ENCODE measurements around the gene DGKB. TPM values are rescaled to one million over a fixed set of nuclear protein-coding genes. Genes with fewer than 3 reads are reported as not detected.
A peak's percentile ranks its signal among the peaks of the same experiment; 100 is the strongest.

DGKB gene
- polyA plus RNA-seq, 1 of the 3 experiments (the other 2 are of a cell fraction), result 2.1 TPM

- no peaks in the 10 kb centered on the region for H3K79me2 ChIP-seq (ENCODE audit: insufficient read depth)
- H3K27me3 ChIP-seq (ENCODE audit: insufficient read depth), result no peaks in the 10 kb centered on the region
- H3K9ac ChIP-seq, result no peak overlapping the region
- H2AFZ ChIP-seq (ENCODE audit: low read depth), result no peak overlapping the region
- no peak overlapping the region for H3K27ac ChIP-seq (ENCODE audit: low read depth in 2 of 2, low read length in 1 of 2)
- ChIA-PET CTCF (interaction anchor here (1.0 to 1.7 kb wide), 2 partner anchors 342 to 359 kb away, joined by 3 to 5 read pairs; no protein-coding TSS in a partner anchor), POLR2A (no interaction called here)
- H4K20me1 ChIP-seq (ENCODE audit: insufficient read depth), result no peaks in the 10 kb centered on the region
- WGBS (ENCODE audit: low lambda C conversion rate), result 79% methylated on average over 5 of the region's 5 CpGs
- H3K4me1 ChIP-seq (ENCODE audit: control insufficient read depth in 1 of 2, insufficient read depth in 2 of 2, low read depth in 1 of 2, low read length in 1 of 2), result no peaks in the 10 kb centered on the region; a peak in 1 of 4 replicates
- H3K9me3 ChIP-seq, result no peaks in the 10 kb centered on the region
- DNase-seq, result no peak
- no peak overlapping the region for H3K4me2 ChIP-seq
- TF ChIP-seq CHD2 (IDR thresholded peaks at IDR 0.05; ENCODE audit: low read length, partially characterized antibody), result no peak
- TF ChIP-seq TCF12 (IDR thresholded peaks at IDR 0.05), result peak; percentile 27; the same call in 1 of the 2 replicates
- H3K36me3 ChIP-seq (replicated peaks in 1 of 2; ENCODE audit: control insufficient read depth in 1 of 2, insufficient read depth in 2 of 2, low read length in 1 of 2), result no peaks in the 10 kb centered on the region
- H3F3A ChIP-seq (replicated peaks; ENCODE audit: insufficient read depth), result no peaks in the 10 kb centered on the region
- no peaks in the 10 kb centered on the region for H3K9me2 ChIP-seq
- H3K4me3 ChIP-seq (ENCODE audit: low read depth in 2 of 2, low read length in 1 of 2), result no peak overlapping the region
Measured at GRCh38 chr7:14332155-14332554, 570.4 kb downstream of the DGKB start.

- Histone ChIP-seq H3K27ac (ENCODE audit: low read depth in 2 of 2, low read length in 1 of 2) (no peak overlapping the region), H3K79me2 (ENCODE audit: insufficient read depth) (no peaks in the 10 kb centered on the region), H3K36me3 (replicated peaks in 1 of 2; ENCODE audit: control insufficient read depth in 1 of 2, insufficient read depth in 2 of 2, low read length in 1 of 2) (no peaks in the 10 kb centered on the region), H3K27me3 (ENCODE audit: insufficient read depth) (no peaks in the 10 kb centered on the region), H3F3A (replicated peaks; ENCODE audit: insufficient read depth) (no peaks in the 10 kb centered on the region), H3K4me2 (no peak overlapping the region), H3K4me3 (ENCODE audit: low read depth in 2 of 2, low read length in 1 of 2) (no peak overlapping the region), H3K9ac (no peak overlapping the region), H4K20me1 (ENCODE audit: insufficient read depth) (0 out of 2 replicates have a peak, but pooled peaks cover 3% of the 10 kb centered on the region), H2AFZ (ENCODE audit: low read depth) (no peak overlapping the region), H3K9me2 (no peaks in the 10 kb centered on the region), H3K4me1 (ENCODE audit: control insufficient read depth in 1 of 2, insufficient read depth in 2 of 2, low read depth in 1 of 2, low read length in 1 of 2) (no peaks in the 10 kb centered on the region; a peak in 1 of 4 replicates), H3K9me3 (0 out of 2 replicates have a peak, but pooled peaks cover 5% of the 10 kb centered on the region)
- no peak for TF ChIP-seq NFIC (IDR thresholded peaks at IDR 0.05; ENCODE audit: borderline replicate concordance)
- TF ChIP-seq, protein P1, sequence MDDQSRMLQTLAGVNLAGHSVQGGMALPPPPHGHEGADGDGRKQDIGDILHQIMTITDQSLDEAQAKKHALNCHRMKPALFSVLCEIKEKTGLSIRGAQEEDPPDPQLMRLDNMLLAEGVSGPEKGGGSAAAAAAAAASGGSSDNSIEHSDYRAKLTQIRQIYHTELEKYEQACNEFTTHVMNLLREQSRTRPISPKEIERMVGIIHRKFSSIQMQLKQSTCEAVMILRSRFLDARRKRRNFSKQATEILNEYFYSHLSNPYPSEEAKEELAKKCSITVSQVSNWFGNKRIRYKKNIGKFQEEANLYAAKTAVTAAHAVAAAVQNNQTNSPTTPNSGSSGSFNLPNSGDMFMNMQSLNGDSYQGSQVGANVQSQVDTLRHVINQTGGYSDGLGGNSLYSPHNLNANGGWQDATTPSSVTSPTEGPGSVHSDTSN (IDR thresholded peaks at IDR 0.05), result no peak
- TF ChIP-seq, protein P2, sequence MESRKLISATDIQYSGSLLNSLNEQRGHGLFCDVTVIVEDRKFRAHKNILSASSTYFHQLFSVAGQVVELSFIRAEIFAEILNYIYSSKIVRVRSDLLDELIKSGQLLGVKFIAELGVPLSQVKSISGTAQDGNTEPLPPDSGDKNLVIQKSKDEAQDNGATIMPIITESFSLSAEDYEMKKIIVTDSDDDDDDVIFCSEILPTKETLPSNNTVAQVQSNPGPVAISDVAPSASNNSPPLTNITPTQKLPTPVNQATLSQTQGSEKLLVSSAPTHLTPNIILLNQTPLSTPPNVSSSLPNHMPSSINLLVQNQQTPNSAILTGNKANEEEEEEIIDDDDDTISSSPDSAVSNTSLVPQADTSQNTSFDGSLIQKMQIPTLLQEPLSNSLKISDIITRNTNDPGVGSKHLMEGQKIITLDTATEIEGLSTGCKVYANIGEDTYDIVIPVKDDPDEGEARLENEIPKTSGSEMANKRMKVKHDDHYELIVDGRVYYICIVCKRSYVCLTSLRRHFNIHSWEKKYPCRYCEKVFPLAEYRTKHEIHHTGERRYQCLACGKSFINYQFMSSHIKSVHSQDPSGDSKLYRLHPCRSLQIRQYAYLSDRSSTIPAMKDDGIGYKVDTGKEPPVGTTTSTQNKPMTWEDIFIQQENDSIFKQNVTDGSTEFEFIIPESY (IDR thresholded peaks at IDR 0.05; ENCODE audit: borderline replicate concordance, low read depth), result no peak
- TF ChIP-seq ELF1 (IDR thresholded peaks at IDR 0.05), result no peak
- TF ChIP-seq MEF2A (IDR thresholded peaks at IDR 0.05; ENCODE audit: borderline replicate concordance, low read depth), result no peak
- no peak for TF ChIP-seq IRF3 (IDR thresholded peaks at IDR 0.05; ENCODE audit: low read depth, low read length)
- no peak for TF ChIP-seq FOXJ3 (CRISPR knock-in tag; IDR thresholded peaks at IDR 0.05)
- no peak for TF ChIP-seq RXRA (IDR thresholded peaks at IDR 0.05; ENCODE audit: borderline replicate concordance, low read depth)
- TF ChIP-seq REST (IDR thresholded peaks at IDR 0.05; ENCODE audit: low read depth, low read length), result no peak
- 45% methylated on average over 3 of the region's 3 CpGs for WGBS (ENCODE audit: low lambda C conversion rate)
- DNase-seq, result no peak
- ChIA-PET CTCF (no interaction called here), POLR2A (no interaction called here)
Measured at GRCh38 chr7:14324767-14325166, 577.8 kb downstream of the DGKB start.

Data from SK-N-SH (cell line).